MG63 (cell line): ENCODE data around the gene MSI2. TPM values are rescaled to one million over a fixed set of nuclear protein-coding genes. Genes with fewer than 3 reads are reported as not detected.
"Not testable (repeated sequence)": the region's sequence is repeated elsewhere in the genome, so short reads cannot be mapped to it uniquely, and the experiment has no call there.

Source experiments
- DNase-seq: peaks from one replicate; pipeline ENCODE4 v3.0.0-alpha.2; 2020
- H3K27me3 ChIP-seq: fragments of 250-450 bp; sonication (Bioruptor Pico); 2 replicates; pipeline ENCODE4 v1.5.1; 2020; ENCODE audit warnings: mild to moderate bottlenecking, moderate library complexity
- H3K36me3 ChIP-seq: fragments of 250-450 bp; sonication (Bioruptor Pico); 2 replicates; pipeline ENCODE4 v1.5.1; 2020; ENCODE audit warnings: mild to moderate bottlenecking, moderate library complexity
- H3K4me3 ChIP-seq: fragments of 250-450 bp; sonication (Bioruptor Pico); 2 replicates; pipeline ENCODE4 v1.5.1; 2020; ENCODE audit warnings: mild to moderate bottlenecking, moderate library complexity
- H3K9me3 ChIP-seq: fragments of 250-450 bp; sonication (Bioruptor Pico); 2 replicates; pipeline ENCODE4 v1.5.1; 2020; ENCODE audit warnings: mild to moderate bottlenecking, moderate library complexity
- total RNA-seq: library from RNA; depleted of rRNA; stranded (reverse); fragments of >200 nt; shearing (Covaris generic); gene quantifications from 2 replicates; pipeline ENCODE4 v1.2.3, GENCODE V29; 2014; ENCODE audit warnings: low replicate concordance; rRNA removed

Gene MSI2
- total RNA-seq: 2.8 and 6.3 TPM in 2 replicates

- H3K4me3 ChIP-seq: peak within 1 kb of the TSS; percentile 55
- no peaks in the 10 kb centered on the region for H3K36me3 ChIP-seq
- peak; percentile 77 for DNase-seq
- H3K27me3 ChIP-seq: peaks cover 10% of the 10 kb centered on the region
- no peaks in the 10 kb centered on the region for H3K9me3 ChIP-seq
Observed at GRCh38 chr17:57255776-57256681, at the start of gene MSI2. Gene MSI2, plus strand, starts transcription at chr17:57256523. Its CDS starts 220 bp downstream, at chr17:57256743.

GRCh38 chr17:57206928-57207327, 49.4 kb upstream of the MSI2 start:
- H3K9me3 ChIP-seq: peaks cover 8% of the 10 kb centered on the region
- no peaks in the 10 kb centered on the region for H3K27me3 ChIP-seq
- DNase-seq: no peak
- no peaks in the 10 kb centered on the region for H3K36me3 ChIP-seq
- H3K4me3 ChIP-seq: no peak overlapping the region

GRCh38 chr17:57207396-57207795, 48.9 kb upstream of the MSI2 start:
- Histone ChIP-seq H3K4me3 (no peak overlapping the region), H3K36me3 (no peaks in the 10 kb centered on the region), H3K9me3 (peaks cover 8% of the 10 kb centered on the region), H3K27me3 (no peaks in the 10 kb centered on the region)
- no peak for DNase-seq

GRCh38 chr17:57210224-57210553, 46.1 kb upstream of the MSI2 start:
- no peak overlapping the region for H3K4me3 ChIP-seq
- H3K27me3 ChIP-seq: no peaks in the 10 kb centered on the region
- peaks cover 8% of the 10 kb centered on the region for H3K9me3 ChIP-seq
- no peaks in the 10 kb centered on the region for H3K36me3 ChIP-seq
- peak; percentile 7 for DNase-seq

GRCh38 chr17:57210972-57211411, 45.3 kb upstream of the MSI2 start:
- Histone ChIP-seq H3K9me3 (peaks cover 8% of the 10 kb centered on the region), H3K27me3 (no peaks in the 10 kb centered on the region), H3K4me3 (no peak overlapping the region), H3K36me3 (no peaks in the 10 kb centered on the region)
- DNase-seq: peak; percentile 58

GRCh38 chr17:57211543-57211942, 44.8 kb upstream of the MSI2 start:
- peak; percentile 43 for DNase-seq
- Histone ChIP-seq H3K36me3 (no peaks in the 10 kb centered on the region), H3K27me3 (no peaks in the 10 kb centered on the region), H3K4me3 (no peak overlapping the region), H3K9me3 (peaks cover 8% of the 10 kb centered on the region)

GRCh38 chr17:57213180-57213825, 43.0 kb upstream of the MSI2 start:
- Histone ChIP-seq H3K27me3 (no peaks in the 10 kb centered on the region), H3K9me3 (peaks cover 5% of the 10 kb centered on the region), H3K4me3 (no peak overlapping the region), H3K36me3 (no peaks in the 10 kb centered on the region)
- DNase-seq: no peak

GRCh38 chr17:57215317-57215716, 41.0 kb upstream of the MSI2 start:
- H3K36me3 ChIP-seq: no peaks in the 10 kb centered on the region
- no peaks in the 10 kb centered on the region for H3K9me3 ChIP-seq
- no peak for DNase-seq
- H3K4me3 ChIP-seq: no peak overlapping the region
- H3K27me3 ChIP-seq: peaks cover 4% of the 10 kb centered on the region; the same call in 1 of the 2 replicates

- no peaks in the 10 kb centered on the region; the same call in none of the 2 replicates for H3K9me3 ChIP-seq
- DNase-seq: no peak
- peaks cover 4% of the 10 kb centered on the region; the same call in 1 of the 2 replicates for H3K27me3 ChIP-seq
- no peak overlapping the region for H3K4me3 ChIP-seq
- H3K36me3 ChIP-seq: no peaks in the 10 kb centered on the region
Observed at GRCh38 chr17:57221366-57222350, 34.7 kb upstream of the MSI2 start.

- H3K36me3 ChIP-seq, H3K4me3 ChIP-seq, H3K9me3 ChIP-seq, DNase-seq, H3K27me3 ChIP-seq: not testable (repeated sequence)
Observed at GRCh38 chr17:57222422-57222821, 33.9 kb upstream of the MSI2 start.

GRCh38 chr17:57225127-57225526, 31.2 kb upstream of the MSI2 start:
- no peaks in the 10 kb centered on the region; the same call in none of the 2 replicates for H3K9me3 ChIP-seq
- H3K36me3 ChIP-seq: no peaks in the 10 kb centered on the region
- no peak for DNase-seq
- no peak overlapping the region for H3K4me3 ChIP-seq
- peaks cover 2% of the 10 kb centered on the region; the same call in 1 of the 2 replicates for H3K27me3 ChIP-seq

- Histone ChIP-seq H3K27me3 (peaks cover 2% of the 10 kb centered on the region), H3K4me3 (no peak overlapping the region), H3K36me3 (no peaks in the 10 kb centered on the region), H3K9me3 (no peaks in the 10 kb centered on the region)
- no peak for DNase-seq
Observed at GRCh38 chr17:57226793-57227192, 29.5 kb upstream of the MSI2 start.

GRCh38 chr17:57228911-57229310, 27.4 kb upstream of the MSI2 start:
- no peak overlapping the region for H3K4me3 ChIP-seq
- peaks cover 2% of the 10 kb centered on the region for H3K27me3 ChIP-seq
- no peak for DNase-seq
- H3K36me3 ChIP-seq: no peaks in the 10 kb centered on the region
- H3K9me3 ChIP-seq: no peaks in the 10 kb centered on the region

- Histone ChIP-seq H3K36me3 (no peaks in the 10 kb centered on the region), H3K9me3 (no peaks in the 10 kb centered on the region), H3K4me3 (no peak overlapping the region), H3K27me3 (peaks cover 2% of the 10 kb centered on the region)
- DNase-seq: no peak
Observed at GRCh38 chr17:57234061-57234738, 22.1 kb upstream of the MSI2 start.

GRCh38 chr17:57234739-57235092, 21.6 kb upstream of the MSI2 start:
- H3K27me3 ChIP-seq: no peaks in the 10 kb centered on the region; the same call in 1 of the 2 replicates
- H3K36me3 ChIP-seq: no peaks in the 10 kb centered on the region
- no peak for DNase-seq
- no peak overlapping the region for H3K4me3 ChIP-seq
- no peaks in the 10 kb centered on the region for H3K9me3 ChIP-seq

- no peaks in the 10 kb centered on the region for H3K9me3 ChIP-seq
- no peak for DNase-seq
- no peaks in the 10 kb centered on the region for H3K36me3 ChIP-seq
- H3K4me3 ChIP-seq: no peak overlapping the region
- no peaks in the 10 kb centered on the region; the same call in 1 of the 2 replicates for H3K27me3 ChIP-seq
Observed at GRCh38 chr17:57235124-57235523, 21.2 kb upstream of the MSI2 start.
